GM18909 (cell line): ENCODE measurements around the gene SPATA19.

ENCODE experiments used
- ATAC-seq: cut with Tn5 transposase; IDR thresholded peaks from one replicate; pipeline ENCODE4 v1.9.1; 2021; ENCODE audit warnings: mild to moderate bottlenecking; ENCODE audit not compliant: unreplicated experiment, poor library complexity

Gene SPATA19

DNA sequence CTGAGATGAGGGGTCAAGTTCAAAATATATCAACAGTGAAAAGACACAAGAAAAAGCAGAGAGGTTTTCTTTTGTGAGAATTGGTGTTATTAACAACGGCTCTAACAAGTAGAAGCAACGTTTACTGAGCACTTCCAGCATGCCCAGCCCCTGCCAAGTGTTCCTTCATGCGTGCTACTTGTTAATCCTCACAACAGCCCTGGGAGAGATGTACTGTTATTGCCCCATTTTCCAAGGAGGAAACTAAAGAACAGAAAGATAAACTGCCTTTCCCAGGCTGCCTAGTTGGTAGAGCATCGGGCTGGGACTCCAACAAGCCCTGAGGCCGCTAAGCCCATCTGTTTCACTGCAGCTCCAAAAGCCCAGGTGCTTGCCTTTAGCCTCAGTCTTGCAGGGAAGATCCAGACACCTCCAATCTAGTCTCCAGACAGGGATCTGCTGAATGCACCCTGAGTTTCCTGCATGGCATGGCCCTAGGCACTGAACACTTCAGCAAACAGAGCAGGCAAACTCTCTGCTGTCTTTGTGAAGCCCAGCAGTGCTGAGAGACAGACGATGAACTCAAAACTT is 25.5 kb downstream of the SPATA19 start:
- no peak for ATAC-seq

DNA sequence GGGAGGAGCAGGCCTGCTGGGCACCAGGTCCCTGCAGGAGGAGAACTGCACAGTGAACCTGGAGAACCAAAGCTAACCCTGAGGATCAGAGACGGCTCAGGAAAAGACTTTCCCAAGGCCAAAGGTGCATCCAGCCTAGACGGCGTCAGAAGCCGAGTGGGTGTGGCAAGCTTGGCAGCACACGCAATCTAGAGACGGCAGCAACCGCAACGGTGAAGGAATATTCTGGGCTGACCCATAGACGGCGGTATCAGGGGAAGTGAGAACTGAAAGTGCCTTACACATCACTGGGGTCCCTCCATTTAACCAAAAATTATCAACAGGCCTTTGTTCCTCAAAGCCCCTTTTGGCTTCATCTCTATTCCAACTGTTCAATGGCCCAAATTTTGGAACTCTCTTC is 26.2 kb downstream of the SPATA19 start:
- ATAC-seq = no peak

DNA sequence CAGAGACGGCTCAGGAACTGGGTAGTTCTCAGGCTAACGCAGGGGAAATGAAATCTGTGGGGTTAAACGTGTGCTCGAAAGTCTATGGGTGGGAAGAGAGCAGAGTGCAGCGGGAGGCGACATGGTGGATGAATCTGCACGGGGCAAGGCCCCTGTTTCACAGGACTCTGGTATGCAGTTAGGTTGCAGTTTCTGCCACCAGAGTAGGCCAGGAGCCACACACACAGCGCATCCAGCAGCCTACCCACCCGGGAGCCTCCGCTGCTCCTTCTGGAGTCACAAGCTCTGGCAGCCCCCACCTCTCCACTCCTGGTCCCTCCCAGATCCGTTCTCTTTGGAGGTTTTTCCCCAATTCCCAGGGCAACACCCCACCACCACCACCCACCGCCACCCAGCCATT is 27.0 kb downstream of the SPATA19 start:
- no peak for ATAC-seq

DNA sequence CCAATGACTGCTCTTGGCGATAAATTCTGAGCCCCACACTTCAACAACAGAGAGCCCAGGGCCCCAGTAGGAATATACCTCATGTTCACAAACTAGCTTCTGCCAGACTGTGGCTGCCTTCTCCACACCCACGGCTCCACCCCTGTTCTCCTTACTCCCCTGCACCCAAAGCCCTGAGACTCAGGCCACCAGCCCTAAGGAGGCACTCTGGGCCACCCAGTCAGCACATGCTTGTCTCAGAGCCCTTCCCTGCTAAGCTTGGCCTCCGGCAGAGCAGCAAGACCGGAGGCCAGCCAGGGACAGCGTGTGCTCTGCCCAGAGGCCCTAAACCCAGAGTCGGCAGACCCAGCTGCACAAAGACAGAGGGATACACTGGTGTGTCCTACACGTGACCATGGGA is 27.9 kb downstream of the SPATA19 start:
- no peak for ATAC-seq

DNA sequence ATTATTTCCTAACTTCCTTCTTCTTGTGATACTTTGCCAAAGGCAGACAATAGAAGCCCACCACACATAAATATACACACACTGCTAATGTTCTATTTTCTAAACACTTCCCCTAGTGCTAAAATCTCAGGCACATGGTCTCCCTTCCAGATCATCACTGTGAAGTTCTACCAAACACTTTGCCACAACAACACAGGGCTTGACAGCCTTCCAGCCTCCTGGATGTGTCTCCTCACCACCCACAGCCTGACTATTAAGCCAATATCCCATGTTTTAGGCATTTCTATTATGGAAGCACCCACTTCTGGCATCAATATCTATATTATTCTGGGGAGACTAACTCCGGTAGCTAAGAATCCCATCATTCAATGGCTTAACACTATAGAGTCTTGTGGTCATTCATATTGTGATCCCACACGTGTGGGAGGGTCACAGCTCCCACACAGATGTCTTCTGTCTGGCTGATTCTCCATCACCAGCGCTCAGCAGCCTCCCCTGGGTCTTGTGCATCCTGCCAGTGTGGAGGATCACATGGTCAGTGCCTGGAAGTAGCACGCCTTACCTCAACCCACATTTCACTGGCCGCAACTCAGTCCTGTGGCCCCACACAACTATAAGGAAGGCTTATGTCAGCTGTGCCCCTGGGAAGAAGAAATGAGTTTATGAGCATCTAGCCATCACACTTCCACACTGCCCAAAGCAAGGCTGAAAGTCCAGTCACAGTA is 29.0 kb downstream of the SPATA19 start:
- ATAC-seq = no peak

DNA sequence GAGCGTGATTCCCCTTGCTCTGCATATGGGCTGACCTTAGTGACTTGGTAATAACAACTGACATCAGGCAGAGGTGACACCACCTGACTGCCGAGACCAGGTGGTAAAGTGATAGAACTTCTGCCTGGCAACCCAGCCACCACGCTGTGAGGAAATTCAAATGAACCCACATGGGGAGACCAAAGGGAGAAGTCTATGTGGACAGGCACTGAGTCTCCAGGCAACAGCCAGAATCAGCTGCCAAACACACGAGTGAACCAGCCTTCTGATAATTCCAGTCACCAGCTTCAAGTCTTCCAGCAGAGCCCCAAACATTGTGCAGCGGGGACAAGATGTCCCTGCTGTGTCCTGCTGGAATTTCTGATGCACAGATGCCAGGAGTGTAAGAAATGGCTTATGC is 29.7 kb downstream of the SPATA19 start:
- no peak for ATAC-seq

DNA sequence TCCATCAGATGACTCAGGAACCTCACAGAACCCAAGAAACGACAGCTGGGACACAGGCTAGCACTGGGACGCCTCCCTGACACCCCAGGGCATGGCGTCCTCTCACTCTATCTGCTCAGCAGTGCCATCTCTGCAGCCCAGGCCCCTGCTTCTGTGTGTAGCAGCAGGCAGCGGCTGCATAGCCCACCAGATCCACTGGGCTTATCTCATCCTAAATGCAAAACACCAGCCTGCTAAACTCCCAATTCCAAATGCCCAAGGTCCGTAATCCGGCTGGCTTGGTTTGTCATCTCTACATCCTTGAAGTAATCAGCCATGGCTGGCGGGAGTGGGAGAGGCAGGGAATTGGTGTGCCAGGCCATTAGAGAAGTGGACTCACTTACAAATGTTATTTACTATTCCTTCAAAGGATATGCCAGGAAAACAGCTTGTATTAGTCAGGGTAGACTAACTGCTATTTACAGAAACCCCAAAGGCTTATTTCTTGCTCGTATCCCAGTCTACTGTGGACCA is 30.7 kb downstream of the SPATA19 start:
- no peak for ATAC-seq

DNA sequence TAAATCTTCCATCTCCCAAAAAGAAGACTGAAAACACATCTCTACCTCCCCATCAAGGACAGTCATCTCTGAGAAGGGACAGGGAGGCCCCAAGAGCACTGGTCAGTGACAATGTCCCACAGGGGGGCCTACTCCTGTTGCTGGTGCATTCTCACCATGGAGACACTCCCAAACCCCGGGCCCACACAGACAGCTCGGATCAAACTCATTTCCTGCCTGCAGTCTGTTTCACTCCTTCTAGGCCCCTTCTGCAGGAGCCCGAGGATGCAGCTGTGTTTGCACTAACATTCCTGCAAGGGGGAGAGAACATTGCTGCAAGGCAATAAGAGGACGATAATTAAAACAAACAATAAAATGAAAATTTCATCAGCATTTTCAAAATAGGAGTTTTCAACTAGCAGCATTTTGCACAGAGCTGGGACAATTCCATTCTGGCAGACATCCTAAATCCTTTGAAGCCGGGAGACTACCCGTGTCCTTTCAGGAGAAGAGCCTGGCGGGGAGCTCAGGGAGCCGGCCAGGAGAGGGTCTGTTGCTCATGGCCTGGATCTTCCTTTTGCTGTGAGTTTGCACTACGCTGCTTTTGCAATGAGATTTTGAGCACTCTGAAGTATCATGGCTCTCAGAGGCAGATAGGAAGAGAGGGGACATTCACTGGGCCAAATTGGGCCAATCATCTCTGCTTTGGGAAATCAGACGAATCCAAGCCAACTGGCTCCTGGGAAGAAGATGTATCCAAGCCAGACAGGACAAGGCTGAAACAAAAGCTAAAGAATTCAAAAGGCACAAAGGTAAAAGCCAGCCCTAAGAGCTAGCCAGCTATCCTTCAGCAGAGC is 33.2 kb downstream of the SPATA19 start:
- no peak for ATAC-seq

DNA sequence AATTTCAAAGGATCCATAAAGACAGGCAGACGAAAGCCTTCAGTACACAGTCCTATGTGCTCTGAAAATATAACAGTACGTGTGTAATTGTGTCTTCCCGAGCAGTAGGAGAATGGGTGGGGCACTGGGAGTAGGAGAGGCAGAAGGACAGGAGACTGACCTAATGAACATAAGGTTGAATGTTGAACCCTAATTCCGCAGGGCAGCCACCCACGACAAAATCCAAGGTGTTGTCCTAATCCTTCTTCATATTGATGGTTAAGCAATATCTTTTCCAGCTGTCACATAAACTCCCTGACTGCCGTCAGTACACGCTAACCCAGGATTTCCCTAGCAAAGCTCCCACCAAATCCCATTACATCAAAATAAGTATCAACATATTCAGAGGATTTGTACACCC is 34.5 kb downstream of the SPATA19 start:
- no peak for ATAC-seq

DNA sequence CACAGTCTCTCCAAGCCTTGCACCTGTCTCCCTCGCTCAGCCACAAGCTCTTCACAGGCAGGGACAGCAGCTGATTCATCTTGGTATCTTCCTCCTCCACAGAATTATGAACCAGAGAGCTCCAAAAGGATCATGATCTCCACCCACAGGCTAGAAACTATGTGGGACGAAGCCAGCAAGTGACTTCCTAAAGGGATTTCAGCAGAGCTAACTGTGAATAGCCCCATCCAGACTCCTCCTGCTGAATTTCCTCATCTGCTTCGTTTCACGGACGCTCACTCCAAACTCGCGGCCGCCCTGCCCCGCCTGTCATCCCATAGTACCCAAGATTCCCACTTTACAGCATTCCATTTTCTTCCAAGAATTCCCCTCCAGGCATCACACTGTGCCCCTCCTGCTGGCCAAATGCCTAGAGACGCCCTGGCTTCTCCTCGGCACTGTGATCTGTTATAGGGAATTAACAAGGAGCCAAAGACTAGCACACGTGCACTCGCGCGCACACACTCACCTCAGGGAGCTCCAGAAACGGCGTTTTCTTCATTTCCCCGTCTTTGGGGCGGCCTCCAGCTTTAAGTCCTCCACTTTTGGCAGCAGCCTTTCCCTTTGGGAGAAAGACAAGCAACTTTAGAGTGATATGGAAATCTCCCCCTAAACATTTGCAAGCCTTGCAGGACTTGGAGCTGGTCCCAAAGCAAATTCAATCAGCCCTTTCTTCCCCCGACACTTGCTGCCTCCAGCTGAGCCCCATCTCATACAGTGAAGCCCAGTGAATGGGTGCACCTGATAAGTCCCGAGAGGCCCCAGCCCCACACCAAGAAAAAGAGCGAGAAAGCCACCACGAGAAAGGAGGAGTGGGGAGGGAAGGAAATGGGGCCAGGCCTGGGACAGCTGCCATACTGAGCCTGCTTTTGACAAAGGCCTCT is 35.5 kb downstream of the SPATA19 start:
- no peak for ATAC-seq

DNA sequence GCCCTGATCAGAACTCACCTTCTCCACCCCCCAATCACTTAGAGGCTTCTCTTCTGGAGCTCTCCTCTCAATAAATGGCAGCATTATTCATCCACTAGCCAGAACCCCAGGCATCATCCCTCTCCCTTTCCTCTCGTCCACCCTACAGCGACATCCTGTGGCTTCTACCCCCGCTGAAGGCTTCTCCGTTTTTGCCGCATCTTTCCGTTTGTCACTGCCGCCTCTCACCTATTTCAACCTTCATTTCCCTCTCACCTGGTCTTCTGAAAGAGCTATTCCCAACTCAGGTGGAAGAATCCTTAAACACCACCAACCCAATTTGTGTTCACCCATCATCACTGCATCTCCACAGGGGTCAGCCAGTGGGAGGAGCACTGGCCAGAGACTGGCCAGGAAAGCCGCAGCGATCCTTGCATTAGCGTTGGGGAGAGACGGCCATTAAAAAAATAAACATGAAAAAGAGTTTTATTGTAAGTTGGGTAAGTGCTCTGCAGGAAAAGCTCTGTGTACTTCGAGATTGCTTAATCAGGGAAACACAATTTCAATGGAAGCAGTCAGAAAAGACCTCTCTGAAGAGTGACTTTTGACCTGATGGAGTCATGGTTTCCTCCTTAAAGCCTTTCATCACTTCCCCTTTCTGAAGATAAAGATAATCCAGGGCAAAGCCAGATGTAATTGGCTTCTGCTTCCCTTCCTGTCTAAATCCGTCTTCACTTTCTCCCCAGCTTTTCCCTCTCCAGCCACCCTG is 36.7 kb downstream of the SPATA19 start:
- ATAC-seq = no peak

DNA sequence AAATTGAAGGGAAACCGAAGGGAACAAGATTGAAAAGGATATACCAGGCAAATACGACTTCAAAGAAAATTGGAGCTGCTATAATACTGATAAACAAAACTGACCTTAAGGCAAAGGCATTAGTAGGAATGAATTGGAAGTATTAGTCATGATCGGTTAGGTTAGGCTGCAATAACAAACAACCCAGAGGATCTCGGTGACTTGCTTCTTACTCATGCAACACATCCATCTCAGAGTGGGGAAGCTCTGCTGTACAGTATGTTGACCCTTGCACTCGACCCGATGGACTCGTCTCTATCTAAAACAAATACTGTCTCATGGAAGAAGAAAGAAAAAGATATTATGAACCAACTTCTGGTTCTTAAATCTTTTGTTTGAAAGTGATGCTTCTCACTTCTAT is 42.3 kb downstream of the SPATA19 start:
- no peak for ATAC-seq

DNA sequence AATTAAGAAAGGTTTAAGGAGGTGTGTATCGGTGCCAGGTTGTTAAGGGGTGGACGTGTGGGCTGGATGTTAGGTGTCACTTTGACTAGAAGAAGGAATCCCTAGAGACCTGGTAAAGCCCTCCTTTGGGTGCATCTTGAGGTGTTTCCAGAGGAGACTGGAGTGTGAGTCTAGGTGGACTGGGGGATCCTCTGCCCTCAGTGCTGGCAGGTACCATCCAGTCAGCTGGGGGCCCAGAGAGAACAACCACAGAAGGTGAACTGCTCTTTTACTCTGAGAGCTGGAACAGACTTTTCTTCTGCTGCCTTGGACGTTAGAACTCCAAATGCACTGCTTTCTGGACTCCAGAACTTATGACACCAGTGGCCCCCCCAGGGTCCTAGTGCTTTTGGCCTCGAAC is 44.0 kb downstream of the SPATA19 start:
- no peak for ATAC-seq

DNA sequence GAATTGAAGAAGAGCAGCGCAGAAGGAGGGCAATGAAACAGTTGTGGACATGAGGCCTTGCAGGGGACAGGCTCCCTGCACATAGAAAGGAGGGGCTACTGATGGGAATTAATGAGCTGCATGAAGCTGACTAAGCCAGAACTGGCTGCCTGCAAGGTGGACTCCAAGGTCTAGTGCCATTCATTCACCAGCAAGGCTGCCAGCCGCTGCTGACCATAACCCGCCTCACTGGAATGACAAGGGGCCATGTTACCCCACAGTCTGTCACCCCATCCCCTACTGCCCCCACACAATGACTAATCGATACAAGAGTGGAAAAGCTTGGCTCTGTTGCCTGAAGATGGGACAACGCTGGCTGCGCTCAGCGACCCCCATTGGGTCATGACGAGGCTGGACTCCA is 44.6 kb downstream of the SPATA19 start:
- no peak for ATAC-seq

DNA sequence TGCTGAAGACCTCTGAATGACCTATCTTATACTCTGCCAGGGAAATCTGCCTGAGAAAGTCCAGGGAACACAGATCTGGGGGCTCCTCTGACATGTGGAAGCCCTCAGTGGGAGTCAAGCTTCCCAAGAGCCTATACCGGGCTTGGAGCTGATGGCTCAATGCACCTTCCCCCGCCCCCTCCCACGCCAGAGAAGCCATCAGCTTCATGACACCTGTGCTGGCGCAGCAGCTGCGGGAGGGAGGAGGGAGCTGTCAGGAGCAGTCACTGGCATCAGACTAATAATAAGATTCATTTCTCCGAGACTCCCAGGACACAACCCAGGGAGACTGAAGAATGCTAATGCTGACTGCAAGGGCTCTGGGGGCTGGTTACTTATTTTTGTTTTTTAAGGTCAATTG is 47.8 kb downstream of the SPATA19 start:
- ATAC-seq = no peak

DNA sequence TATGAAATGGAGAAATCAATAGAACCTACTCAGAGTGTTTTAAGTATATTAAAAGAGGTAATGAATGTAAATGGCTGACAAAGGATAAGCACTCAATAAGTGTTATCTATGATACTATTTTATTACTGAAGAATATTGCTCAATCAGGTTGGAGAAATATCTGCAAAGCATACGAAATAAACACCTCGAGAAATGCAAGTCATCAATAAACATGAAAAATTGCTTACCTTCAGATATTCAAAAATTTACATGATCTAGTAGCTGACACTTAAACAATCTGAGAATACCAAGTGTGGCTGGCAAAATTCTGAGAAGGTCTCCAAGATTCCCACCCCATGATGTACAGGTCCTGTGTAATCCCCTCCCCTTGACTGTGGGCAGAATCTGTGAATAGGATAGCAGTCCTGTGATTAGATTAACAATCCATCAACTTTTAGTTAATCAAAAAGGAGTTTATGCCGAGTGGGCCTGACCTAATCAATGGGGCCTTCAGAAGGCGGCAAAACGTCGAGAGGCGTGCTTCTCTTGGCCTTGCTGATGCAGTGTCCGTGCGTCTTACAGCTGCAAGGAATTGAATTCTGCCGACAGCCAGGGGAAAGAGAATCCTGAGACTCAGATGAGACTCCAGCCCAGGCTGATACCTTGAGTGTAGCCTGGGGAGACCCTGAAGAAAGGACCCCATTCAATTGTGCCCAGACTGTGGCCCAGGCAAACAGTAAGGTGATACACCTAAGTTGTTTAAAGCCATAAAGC is 49.1 kb downstream of the SPATA19 start:
- no peak for ATAC-seq

DNA sequence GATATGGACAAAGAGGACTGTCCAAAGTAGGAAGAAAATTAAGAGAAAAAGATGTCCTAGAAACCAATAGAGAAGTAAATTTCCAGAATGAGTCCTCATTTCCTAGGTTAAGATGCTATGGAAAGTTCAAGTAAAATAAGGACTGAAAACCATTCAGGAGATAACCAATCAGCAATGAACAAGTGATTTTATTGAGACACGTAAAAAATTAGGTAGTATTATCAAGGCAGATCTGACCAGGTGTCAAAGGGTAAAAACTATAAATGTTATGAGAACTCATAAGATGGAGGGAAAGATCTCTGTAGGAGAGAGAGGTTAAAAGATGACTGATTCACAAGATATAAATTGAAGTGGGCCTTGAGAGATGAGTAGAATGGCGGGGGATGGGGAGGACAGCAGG is 50.2 kb downstream of the SPATA19 start:
- no peak for ATAC-seq

DNA sequence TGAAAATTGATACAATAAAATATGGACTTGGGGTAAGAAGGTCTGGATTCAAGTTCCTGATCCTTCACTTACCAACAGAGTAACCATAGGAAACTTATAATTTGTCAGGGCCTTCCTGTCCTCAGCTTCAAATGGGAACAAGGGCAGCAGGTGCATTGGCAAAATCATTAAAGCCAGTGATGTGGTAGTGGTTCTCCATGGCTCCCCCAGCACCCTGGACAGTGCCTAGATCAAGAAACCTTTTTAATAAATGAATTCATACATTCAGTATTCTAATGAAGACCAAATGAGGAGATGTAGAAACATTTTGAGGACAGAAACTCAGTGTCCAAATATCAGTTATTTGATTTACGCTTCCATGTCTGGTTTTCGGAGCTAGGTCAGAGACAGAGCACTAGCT is 51.1 kb downstream of the SPATA19 start:
- no peak for ATAC-seq
